Left renal cortex interstitium (tissue), 4 donors: ENCODE results near the gene LARGE2. TPM values are rescaled to one million over a fixed set of nuclear protein-coding genes. Genes with fewer than 3 reads are reported as not detected.

ENCODE experiments used
- DNase-seq, 4 donors: peaks; one replicate each; pipeline ENCODE4 v3.0.0-alpha.2; 2013; ENCODE audit warnings: low read depth in 4 of 4, low spot score in 2 of 4, missing footprints in 1 of 4
- polyA plus RNA-seq, 4 donors: library from polyadenylated mRNA; unstranded; fragments of 120-200 nt; gene quantifications; one replicate each; pipeline ENCODE4 v1.2.1, GENCODE V29; 2013; ENCODE audit not compliant: insufficient read length in 4 of 4

LARGE2 gene
- polyA plus RNA-seq, 4 donors: 17.6 to 28.7 (median 25.0) TPM

GRCh38 chr11:45927684-45928413, 5.4 kb downstream of the LARGE2 start:
- DNase-seq: no peak

GRCh38 chr11:45928535-45929215, 6.2 kb downstream of the LARGE2 start:
- no peak for DNase-seq

GRCh38 chr11:45929486-45930030, 7.1 kb downstream of the LARGE2 start:
- no peak for DNase-seq

- no peak for DNase-seq
Observed at GRCh38 chr11:45930031-45930794, 7.8 kb downstream of the LARGE2 start.

- no peak for DNase-seq
Observed at GRCh38 chr11:45930951-45931570, 8.6 kb downstream of the LARGE2 start.

- DNase-seq: no peak
Observed at GRCh38 chr11:45931739-45932138, 9.3 kb downstream of the LARGE2 start.

- DNase-seq: no peak
Observed at GRCh38 chr11:45932217-45932616, 9.8 kb downstream of the LARGE2 start.

- no peak for DNase-seq
Observed at GRCh38 chr11:45933131-45933831, 10.8 kb downstream of the LARGE2 start.

- DNase-seq: no peak
Observed at GRCh38 chr11:45933846-45934579, 11.6 kb downstream of the LARGE2 start.

- DNase-seq: no peak
Observed at GRCh38 chr11:45934580-45935318, 12.3 kb downstream of the LARGE2 start.

- no peak for DNase-seq
Observed at GRCh38 chr11:45935349-45936064, 13.1 kb downstream of the LARGE2 start.

- DNase-seq: no peak
Observed at GRCh38 chr11:45936511-45937054, 14.1 kb downstream of the LARGE2 start.

- no peak for DNase-seq
Observed at GRCh38 chr11:45937916-45938315, 15.5 kb downstream of the LARGE2 start.

- no peak for DNase-seq
Observed at GRCh38 chr11:45939836-45940235, 17.4 kb downstream of the LARGE2 start.

- DNase-seq: no peak
Observed at GRCh38 chr11:45941285-45941684, 18.8 kb downstream of the LARGE2 start.

- no peak for DNase-seq
Observed at GRCh38 chr11:45942381-45942780, 19.9 kb downstream of the LARGE2 start.

GRCh38 chr11:45945397-45945999, 23.0 kb downstream of the LARGE2 start:
- DNase-seq: no peak
